ENCODE measurements around the gene UGT1A6.
A peak's percentile ranks its signal among the peaks of the same experiment; 100 is the strongest.
"Not testable (repeated sequence)": the region's sequence is repeated elsewhere in the genome, so short reads cannot be mapped to it uniquely, and the experiment has no call there.

Gene UGT1A6

GRCh38 chr2:233686928-233687327, 5.8 kb upstream of the UGT1A6 start:
- no peak for DNase-seq (ENCODE audit: low read depth in 3 of 3)

GRCh38 chr2:233688341-233688740, 4.3 kb upstream of the UGT1A6 start:
- DNase-seq (ENCODE audit: low read depth in 3 of 3): no peak

- no peak for DNase-seq (ENCODE audit: low read depth in 3 of 3)
Measured at GRCh38 chr2:233689031-233689430, 3.7 kb upstream of the UGT1A6 start.

- DNase-seq (ENCODE audit: low read depth in 3 of 3): no peak
Measured at GRCh38 chr2:233689501-233689900, 3.2 kb upstream of the UGT1A6 start.

GRCh38 chr2:233690444-233690843, 2.2 kb upstream of the UGT1A6 start:
- no peak for DNase-seq (ENCODE audit: low read depth in 3 of 3)

- no peak for DNase-seq (ENCODE audit: low read depth in 3 of 3)
Measured at GRCh38 chr2:233691443-233692433, 952 bp upstream of the UGT1A6 start.

- DNase-seq (ENCODE audit: low read depth in 3 of 3): no peak
Measured at GRCh38 chr2:233693963-233694362, 1.3 kb downstream of the UGT1A6 start.

- DNase-seq (ENCODE audit: low read depth in 3 of 3): no peak
Measured at GRCh38 chr2:233698740-233699139, 6.0 kb downstream of the UGT1A6 start.

- no peak for DNase-seq (ENCODE audit: low read depth in 3 of 3)
Measured at GRCh38 chr2:233699424-233700027, 6.8 kb downstream of the UGT1A6 start.

- no peak for DNase-seq (ENCODE audit: low read depth in 3 of 3)
Measured at GRCh38 chr2:233700028-233700635, 7.4 kb downstream of the UGT1A6 start.

GRCh38 chr2:233700842-233701241, 8.2 kb downstream of the UGT1A6 start:
- not testable (repeated sequence) for DNase-seq (ENCODE audit: low read depth in 3 of 3)

- no peak for DNase-seq (ENCODE audit: low read depth in 3 of 3)
Measured at GRCh38 chr2:233702238-233702637, 9.5 kb downstream of the UGT1A6 start.

GRCh38 chr2:233705911-233706506, 13.3 kb downstream of the UGT1A6 start:
- no peak for DNase-seq (ENCODE audit: low read depth in 3 of 3)

- no peak for DNase-seq (ENCODE audit: low read depth in 3 of 3)
Measured at GRCh38 chr2:233706720-233707119, 14.0 kb downstream of the UGT1A6 start.

GRCh38 chr2:233707940-233708644, 15.4 kb downstream of the UGT1A6 start:
- no peak for DNase-seq (ENCODE audit: low read depth in 3 of 3)

GRCh38 chr2:233708942-233709341, 16.3 kb downstream of the UGT1A6 start:
- DNase-seq (ENCODE audit: low read depth in 3 of 3): no peak

GRCh38 chr2:233711312-233712008, 18.8 kb downstream of the UGT1A6 start:
- DNase-seq (ENCODE audit: low read depth in 3 of 3): peak; percentile 31 to 66 (median 51)

- DNase-seq (ENCODE audit: low read depth in 3 of 3): no peak
Measured at GRCh38 chr2:233712611-233713261, 20.0 kb downstream of the UGT1A6 start, which contains the start of gene UGT1A5. Gene UGT1A5 (plus strand): TSS chr2:233712907. CDS start chr2:233712992, 85 bp downstream.

GRCh38 chr2:233713262-233713615, 20.5 kb downstream of the UGT1A6 start:
- DNase-seq (ENCODE audit: low read depth in 3 of 3): no peak

GRCh38 chr2:233714121-233714520, 21.4 kb downstream of the UGT1A6 start:
- DNase-seq (ENCODE audit: low read depth in 3 of 3): no peak

All from stimulated activated CD4-positive, alpha-beta T cell treated with anti-CD3 and anti-CD28 coated beads, TNF-alpha, amount 100 ng/mL, for 48 hours (primary cell).